GM21786 (cell line): ENCODE results near the gene KCTD1.
A peak's percentile ranks its signal among the peaks of the same experiment; 100 is the strongest.

Source experiments
- ATAC-seq: cut with Tn5 transposase; IDR thresholded peaks from one replicate; pipeline ENCODE4 v1.9.1; 2021; ENCODE audit not compliant: unreplicated experiment

Gene KCTD1

DNA sequence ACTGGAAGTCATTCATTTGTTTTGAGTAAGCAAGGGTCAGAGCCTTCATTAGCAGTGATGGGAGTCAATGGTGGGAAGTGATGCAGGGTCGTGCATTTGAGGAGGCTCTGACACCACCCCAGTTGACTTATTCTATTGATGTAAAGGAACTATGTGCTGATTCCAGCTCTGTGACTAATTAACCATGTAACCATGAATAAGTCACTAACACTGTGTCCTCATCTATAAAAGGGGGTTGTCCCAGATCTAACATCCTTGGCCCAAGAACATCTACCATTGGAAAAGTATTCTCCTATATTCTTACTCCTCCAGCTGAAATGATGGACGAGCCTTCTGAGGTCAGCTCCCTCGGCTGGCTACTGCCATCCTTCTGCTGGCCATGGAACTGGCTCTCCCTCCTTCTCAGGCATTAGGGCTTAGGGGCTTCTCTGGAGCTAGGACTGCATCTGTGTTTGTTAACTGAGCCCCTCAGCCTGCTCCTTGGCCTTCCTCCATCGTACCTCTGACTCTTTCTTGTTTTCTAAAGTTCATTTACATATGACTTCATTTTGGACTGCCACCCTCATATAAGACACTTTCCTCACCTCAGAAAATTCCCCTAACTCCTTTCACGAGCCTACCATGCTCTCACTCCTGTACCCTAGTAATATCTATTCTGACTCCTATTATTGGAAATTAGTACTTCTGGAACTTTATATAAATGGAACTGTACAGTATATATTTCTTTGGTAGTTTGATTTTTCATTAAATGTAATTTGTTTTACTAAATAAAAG, 115.5 kb downstream of the KCTD1 start:
- ATAC-seq, result no peak

DNA sequence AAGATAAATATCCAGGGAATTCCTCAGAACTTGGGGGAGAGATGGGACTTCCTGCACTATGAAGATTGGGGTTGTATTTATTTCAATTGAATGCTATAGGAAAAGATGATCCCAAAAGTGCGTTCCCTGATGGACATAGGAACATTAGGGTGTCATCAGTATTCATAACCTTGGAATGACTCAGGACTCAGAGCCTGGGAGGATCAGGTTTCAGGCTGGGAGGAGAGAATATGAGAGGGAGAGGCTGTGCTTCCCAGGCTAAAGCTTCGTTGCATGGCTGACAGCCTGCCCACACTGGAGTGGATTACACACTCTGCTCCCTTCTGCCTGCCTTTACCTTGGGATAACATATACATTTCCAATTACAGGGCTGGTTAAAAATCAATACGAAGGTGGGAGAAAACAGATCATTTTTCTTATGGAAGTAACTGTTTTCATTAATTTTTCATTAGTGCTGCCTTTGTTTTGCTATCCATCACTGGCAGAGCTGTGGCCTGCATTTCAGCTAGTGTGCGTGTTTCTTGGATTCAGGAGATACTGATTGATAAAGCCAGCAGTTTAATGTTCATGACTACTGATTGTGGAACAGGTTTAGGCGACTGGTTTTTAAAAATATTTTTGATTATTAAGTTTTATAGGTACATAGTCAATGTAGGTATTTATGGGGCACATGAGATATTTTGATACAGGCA, 118.7 kb downstream of the KCTD1 start:
- ATAC-seq, result no peak

DNA sequence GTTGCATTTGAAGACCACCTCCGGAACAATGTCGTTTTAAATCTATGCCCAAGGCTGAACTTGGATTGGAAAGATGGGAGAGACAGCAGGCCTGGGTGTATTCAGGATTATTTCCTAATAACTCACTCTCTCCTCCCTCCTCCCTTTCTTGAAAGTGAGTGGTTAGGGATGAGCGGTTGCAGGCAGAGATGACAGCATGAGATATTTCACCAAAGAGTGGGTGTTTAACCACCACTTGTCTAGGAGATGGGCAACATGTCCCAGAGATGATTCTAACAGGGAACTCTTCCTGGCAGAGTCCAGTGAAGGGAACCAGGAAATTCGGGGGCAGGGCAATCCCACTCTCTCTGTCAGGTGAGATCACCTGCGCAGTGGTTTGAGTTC, 123.2 kb downstream of the KCTD1 start:
- ATAC-seq, result no peak

DNA sequence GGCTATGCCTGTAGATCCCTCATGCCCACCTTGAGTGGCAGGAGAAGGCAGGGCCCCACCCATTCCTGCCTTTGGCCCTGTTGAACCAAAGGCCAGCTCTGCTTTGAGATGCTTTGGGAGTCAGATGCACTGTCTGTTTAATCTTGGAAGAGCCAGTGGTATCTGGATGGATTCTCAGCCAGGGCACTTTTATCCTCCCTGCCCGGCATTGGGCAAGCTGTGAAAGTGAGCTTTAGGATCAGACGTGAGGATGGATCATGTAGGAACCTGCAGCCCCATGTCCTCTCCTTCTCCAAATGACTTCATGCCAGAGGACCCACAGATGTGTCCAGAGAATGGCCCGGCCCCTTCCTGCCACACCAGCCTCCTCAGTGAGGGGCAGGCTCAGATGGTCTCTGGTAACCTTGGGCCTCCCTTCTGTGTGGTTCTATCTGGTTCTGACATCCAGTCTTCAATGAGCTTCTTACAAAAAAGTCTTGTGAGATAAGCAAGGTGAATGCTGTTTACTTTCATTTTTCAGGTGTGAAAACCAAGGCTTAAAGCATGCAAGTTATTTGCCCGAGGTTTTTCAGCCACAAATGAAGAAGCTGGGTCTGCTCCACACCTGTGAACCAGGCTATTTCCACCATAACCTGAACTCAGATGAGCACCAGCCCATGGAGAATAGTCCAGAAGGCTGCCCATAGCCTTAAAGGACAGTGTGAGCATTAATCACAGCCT, 123.8 kb downstream of the KCTD1 start:
- ATAC-seq, result no peak

DNA sequence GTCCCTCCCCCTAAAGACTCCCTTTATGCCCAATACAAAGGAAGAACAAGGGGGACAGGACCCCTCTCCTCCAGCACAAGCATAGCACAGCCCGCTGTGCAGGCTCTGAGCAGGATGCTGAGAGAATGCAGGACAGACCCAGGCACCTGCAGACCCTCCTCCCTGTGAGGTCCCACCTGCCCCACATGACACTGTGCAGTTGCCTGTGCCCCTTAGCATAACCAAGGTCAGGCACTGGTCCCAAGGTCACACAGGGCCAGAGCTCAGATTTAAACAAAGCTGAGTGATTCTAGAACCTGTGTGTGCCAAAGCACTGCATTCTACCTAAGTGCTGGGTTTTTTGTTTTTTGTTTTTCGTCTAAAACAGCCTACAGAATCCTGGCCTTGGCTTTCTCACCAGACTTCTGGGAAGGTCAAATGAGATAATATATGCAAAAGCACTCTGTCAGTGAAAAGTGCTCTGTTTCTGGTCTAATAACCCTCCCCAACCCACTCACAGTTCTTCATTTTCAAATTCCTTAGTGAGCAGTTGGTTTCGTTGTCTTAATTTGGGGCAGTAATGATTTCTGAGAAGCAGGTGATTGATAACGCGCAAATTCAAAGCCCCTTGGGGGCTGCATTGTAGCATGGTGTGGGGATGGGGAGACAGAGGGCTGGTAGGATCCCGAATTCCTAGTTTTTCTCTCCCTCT, 125.7 kb downstream of the KCTD1 start:
- peak; percentile 83 for ATAC-seq

DNA sequence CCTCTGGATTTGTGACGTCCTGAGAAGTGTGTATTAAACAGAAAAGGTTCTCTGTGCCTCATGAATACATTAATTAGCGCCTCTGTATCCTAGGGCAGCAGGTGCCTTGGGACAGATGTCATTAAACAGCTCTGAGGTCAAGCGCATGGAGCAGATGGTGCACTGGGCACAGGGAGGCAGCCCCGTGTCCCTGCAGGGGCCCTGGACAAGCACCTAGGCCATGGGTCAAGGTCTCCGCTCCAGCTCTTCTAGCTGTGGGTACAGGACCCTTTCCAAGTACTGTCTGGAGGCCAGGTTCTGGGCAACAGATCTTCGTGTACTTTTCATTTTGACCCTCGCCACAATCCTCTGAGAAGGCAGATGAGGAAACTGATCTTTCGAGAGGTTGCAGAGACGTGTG, 126.4 kb downstream of the KCTD1 start:
- ATAC-seq, result no peak

DNA sequence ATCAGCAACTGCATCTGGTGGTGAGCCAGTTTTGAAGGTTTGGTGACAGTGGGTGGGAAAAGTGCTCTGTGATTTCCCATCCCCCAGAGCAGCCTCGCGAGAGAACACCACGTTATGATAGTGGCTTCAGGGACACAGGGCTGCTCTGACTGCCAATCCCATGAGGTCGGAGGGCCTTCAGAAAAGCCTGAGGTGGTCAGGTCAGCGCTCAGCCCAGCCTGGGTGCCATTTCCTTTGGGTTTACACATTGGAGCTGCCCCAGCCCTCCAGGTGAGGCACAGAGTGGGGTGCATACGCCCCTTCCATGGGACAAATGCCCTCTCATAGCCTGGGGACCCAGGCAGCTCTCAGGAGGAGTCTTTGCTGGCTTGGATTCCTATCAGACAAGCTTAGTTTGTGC, 126.8 kb downstream of the KCTD1 start:
- no peak for ATAC-seq

DNA sequence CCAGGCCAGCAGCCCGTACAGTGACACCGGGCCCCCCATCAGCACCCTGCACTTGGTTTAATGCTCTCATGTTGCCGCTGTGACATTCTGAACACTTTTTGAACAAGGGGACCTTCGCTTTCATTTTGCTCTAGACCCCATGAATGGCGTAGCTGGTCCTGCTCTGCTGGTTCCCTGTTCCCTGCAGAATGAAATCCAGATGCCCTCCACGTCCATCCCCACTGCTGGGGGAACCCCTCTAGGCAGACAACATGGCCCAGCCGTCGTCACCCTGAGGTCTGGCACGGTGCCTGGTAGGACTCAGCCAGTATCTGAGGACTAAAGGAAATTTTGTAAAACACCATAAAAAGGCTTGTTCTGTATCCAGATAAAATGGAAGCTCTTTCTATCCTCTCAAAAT, 128.6 kb downstream of the KCTD1 start:
- no peak for ATAC-seq

DNA sequence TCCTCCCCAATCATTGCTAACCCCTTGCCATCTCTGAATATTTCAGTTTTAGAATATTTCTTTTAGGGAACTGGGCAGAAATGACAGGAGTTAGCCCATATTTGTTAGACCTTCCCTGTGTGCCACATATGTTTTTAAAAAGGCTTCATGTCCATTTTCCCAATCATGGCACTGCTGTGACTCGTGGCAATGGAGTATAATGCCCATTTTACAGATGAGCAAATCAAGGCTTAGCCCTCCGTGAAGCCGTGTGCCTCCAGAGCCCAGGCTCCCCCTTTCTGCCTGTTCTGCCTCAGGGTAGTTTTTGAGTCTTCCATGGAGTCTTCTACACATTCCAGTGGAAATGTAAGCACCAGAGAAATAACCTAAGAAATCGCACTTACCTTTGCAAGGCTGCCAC, 130.1 kb downstream of the KCTD1 start:
- ATAC-seq, result no peak

DNA sequence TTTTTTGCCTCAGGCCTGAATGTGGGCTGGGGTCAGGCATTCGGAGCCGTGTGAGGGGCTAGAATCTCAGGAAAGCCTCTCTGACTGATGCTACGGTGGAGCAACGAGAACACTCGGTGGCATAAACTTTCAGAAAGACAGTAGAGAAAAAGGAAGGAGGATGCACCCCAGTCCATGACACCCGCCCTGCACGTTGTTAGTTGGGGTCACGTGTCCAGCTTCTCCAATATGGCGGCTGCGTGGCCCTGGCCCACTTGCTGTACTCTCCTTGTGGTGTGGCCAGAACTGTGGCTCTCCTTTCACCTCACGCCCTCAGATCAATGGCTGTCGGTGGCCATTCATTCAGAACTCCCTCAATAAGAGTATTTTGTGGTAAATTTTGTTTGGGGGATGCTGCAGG, 131.2 kb downstream of the KCTD1 start:
- no peak for ATAC-seq

DNA sequence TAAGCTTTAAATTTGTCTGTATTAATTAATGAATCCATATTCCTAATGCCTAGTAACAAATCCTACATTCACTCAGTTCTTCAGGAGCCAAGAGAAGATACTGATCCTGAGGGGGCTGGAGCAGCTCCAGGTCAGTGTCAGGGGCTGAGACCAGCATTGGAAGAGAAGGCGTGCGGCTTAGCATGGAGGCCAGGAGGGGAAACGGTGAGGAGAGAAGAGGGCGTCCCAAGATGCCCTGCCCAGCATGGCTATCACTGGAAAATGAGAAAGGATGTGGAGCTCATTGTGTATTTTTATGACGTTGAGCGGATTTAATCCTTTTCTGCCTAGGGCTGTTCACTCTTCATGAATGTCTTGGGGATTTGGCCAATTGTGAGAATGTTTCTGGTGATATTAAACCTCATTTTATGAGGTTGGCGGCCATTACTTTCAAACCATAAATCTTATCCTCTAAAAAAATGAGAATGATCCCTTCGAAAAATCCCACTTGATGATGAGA, 131.7 kb downstream of the KCTD1 start:
- ATAC-seq, result no peak

DNA sequence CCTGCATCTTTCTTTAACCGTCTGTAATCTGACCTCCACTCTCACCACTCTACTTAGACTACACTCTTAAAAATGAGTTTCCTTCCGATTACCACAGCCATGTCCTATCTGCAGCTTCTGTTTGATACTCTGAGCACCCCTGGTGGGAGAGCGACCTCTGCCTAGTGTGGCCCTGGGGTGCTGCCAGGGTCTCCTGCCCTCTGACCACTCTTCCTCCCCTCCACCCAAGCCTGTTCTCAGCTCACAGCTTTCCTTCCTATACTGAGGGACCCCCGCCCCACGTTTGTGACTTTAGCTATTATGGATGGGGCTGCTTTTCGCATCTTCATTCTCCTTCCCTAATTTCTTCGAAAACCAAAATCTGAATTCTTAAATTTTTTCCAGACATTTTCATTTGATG, 132.7 kb downstream of the KCTD1 start:
- ATAC-seq, result no peak

DNA sequence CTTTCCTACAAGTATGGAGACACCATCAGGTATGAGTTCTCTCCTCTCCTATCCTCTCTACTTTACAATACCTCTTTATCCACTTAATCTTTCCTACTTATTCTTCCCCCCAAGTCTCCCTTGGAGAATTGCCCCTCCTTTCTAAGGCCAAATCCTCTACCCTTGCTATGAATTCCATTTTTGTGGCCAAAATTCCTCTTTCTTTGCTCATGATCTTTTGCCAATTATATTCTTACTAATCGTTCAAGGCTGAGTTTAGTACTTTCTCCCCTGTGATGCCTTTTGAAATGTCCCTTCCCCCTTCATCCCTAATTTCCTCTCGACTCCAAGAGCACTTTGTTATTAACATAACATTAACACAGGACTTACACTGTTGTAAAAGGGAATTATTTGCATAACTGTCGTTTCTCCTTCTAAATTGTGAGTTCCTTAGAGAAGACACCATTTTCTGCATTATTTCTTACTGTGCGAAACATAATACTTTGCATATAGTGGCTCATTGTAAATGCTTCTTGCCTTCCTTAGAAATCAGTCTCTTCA, 133.4 kb downstream of the KCTD1 start:
- ATAC-seq, result no peak

DNA sequence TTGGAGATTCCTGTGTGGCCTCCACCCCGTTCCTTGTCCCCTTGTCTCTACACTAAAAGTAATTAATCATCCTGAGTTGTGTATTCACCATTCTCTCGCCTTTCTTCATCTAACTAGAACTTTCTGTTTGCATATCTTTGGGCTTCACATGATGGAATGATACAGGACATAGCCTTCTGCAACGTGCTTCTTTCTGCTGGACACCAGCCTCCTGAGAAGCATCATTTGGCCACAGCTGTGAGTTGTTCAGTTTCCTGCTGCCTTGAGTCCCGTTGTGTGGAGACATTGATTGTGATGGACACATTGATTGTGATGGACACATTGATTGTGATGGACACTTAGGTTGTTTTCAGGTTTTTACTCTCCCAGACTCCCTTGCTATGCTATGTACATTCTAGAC, 139.3 kb downstream of the KCTD1 start:
- ATAC-seq, result no peak

DNA sequence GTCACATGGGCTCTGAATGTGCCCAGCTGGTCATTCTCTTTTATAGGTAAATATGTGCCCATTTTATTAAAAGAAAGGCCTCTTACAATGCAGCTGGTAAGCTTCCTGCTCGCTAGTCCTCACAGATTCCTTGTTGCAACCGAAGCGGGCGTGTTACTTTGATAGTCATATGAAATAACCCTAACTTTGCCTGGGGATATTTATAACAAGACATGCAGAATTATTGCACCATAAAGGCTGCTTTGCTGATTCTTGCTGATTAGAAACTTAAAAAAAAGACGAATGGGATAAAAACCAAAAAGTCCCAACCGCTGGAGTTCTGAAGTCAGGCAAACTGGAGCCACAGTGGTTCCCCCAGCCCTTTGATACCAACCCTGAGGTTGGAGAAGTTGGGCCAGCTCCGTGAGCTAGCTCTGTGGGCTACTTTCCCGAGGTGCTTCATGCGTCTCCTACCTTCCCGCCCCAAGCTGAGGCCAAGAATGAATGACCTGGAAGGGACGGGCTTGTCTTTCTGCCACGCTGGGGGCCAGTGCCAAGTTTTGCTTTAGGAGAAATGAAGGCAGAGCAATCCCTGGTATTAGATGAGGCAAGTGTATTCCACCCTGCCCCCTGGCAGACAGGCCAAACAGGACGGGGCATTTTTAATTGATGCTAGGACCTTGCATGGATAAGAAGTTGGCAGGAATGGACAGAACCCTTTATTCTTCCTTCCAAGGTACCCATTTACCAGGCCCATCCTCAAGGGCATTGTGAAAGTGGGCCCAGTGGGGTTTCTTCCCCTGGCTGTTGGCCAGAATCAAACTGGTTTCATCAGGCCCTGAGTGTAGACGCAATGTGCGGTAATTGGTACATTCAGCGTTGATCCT, 140.4 kb downstream of the KCTD1 start:
- no peak for ATAC-seq

DNA sequence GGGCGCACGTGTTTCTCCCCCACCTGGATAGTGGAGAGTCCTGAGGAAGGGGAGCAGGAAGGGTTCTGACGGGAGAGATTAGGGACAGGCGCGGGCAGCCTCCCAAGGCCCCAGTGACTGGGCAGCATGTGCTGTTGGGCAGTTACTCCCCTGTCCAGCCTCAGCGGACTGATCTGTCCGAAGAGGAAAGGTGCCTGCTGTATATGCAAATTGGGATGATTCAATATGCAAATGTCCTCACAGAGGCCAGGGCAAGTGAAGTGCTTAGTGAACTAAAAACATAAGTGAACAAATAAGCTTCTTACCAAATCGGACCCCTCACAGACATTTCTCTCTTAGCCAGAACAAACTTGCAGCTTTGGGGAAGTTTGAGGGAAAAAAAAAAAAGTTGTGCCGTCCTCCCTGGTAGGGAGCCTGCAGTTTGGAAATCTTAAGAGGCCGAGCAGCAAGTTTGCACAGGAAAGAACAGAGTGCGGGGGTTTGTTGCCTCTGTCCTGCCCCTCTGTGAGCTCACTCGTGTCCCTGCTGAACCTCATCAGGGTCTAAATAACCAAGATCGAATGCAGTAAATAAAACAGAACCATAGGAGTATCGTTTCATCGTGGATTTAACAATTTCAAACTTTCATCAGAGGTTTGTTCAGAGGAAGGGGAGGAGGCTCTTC, 141.4 kb downstream of the KCTD1 start:
- no peak for ATAC-seq

DNA sequence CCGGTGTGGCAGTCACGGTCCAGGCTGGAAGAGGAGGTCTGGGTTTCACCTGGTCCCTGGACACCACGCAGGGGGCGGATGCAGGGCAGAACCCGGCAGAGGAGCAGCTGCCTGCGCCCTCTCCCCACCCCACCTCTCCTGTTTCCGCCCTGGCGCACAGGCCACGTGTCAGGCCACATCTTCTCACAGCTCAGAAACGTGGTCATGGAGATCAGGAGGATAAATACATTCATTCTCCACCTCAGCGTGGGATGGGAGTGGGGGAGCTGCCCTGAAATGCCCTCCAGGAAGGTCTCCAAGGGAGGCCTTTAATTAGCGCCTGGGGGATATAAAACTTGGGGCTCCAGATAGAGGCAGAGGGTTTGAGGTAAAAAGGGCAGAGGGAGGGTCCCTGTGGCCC, 142.0 kb downstream of the KCTD1 start:
- ATAC-seq, result no peak

DNA sequence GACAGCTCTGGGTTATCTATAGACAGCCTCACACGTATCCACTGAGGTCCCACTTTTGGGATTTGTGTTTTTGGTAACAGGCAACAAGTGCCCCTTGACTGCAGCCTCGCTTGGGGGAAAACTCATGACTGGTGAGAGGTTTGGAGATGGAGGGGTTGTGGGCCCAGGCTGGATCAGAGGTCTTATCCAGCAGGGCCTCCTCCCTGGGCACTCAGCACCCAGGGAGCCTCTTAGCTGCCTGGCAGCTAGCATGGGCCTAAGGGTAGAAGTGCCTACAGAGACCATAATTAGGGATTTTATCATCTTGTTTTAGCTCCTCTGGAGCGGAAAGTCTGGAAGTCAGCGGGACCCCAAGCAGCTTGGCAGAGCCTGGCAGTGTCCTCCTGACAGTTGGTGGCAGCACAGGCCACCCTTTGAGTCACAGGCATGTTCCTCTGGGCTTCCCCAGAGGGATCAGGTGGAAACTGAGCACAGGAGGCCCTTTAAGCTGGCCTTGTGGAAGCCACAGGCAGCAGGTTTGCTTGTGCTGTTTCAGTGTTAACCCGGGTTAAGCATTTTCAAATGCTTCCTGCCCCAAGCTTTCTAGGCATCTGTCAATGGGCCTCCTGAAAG, 143.1 kb downstream of the KCTD1 start:
- ATAC-seq, result peak; percentile 90
